IPS-20b (cell line): ENCODE data around the gene LYL1.

Experiments
- H3K27ac ChIP-seq: one replicate; pipeline ENCODE4 v1.5.1; 2013; ENCODE audit warnings: low read length
- H3K27me3 ChIP-seq: 2 replicates; pipeline ENCODE4 v1.6.1; 2013; ENCODE audit warnings: mild to moderate bottlenecking, low read length, inconsistent platforms; ENCODE audit not compliant: insufficient read depth
- H3K36me3 ChIP-seq: 2 replicates; pipeline ENCODE4 v1.6.1; 2013; ENCODE audit warnings: low read depth, mild to moderate bottlenecking, inconsistent platforms, low read length, moderate library complexity; ENCODE audit not compliant: insufficient read depth
- H3K4me1 ChIP-seq: 2 replicates; pipeline ENCODE4 v1.6.1; 2013; ENCODE audit warnings: mild to moderate bottlenecking, control low read depth, inconsistent platforms, low read length, moderate library complexity; ENCODE audit not compliant: insufficient read depth
- H3K4me3 ChIP-seq: 2 replicates; pipeline ENCODE4 v1.5.1; 2013; ENCODE audit warnings: mild to moderate bottlenecking, low read length, inconsistent platforms
- H3K9ac ChIP-seq: 2 replicates; pipeline ENCODE4 v1.6.1; 2013; ENCODE audit warnings: low read depth, mild to moderate bottlenecking, inconsistent platforms, low read length, moderate library complexity
- H3K9me3 ChIP-seq: 2 replicates; pipeline ENCODE4 v1.6.1; 2013; ENCODE audit warnings: mild to moderate bottlenecking, low read depth, low read length, inconsistent platforms; ENCODE audit not compliant: insufficient read depth

Gene LYL1

GRCh38 chr19:13138171-13138915 is 35.7 kb upstream of the LYL1 start:
- Histone ChIP-seq H3K36me3 (peaks cover 54% of the 10 kb centered on the region), H3K27me3 (no peaks in the 10 kb centered on the region), H3K9me3 (no peaks in the 10 kb centered on the region), H3K4me3 (no peak overlapping the region), H3K27ac (no peak overlapping the region), H3K4me1 (no peaks in the 10 kb centered on the region), H3K9ac (no peak overlapping the region)

- Histone ChIP-seq H3K27ac (no peak overlapping the region), H3K36me3 (peaks cover 55% of the 10 kb centered on the region), H3K27me3 (no peaks in the 10 kb centered on the region), H3K9me3 (no peaks in the 10 kb centered on the region), H3K4me3 (no peak overlapping the region), H3K9ac (no peak overlapping the region), H3K4me1 (no peaks in the 10 kb centered on the region)
These were observed 34.7 kb upstream of the LYL1 start for GRCh38 chr19:13137290-13137794.

GRCh38 chr19:13135068-13136062 is 32.7 kb upstream of the LYL1 start:
- H3K36me3 ChIP-seq, result peaks cover 55% of the 10 kb centered on the region
- H3K27ac ChIP-seq, result no peak overlapping the region

GRCh38 chr19:13134626-13135025 is 32.0 kb upstream of the LYL1 start:
- Histone ChIP-seq H3K4me3 (no peak overlapping the region), H3K27ac (no peak overlapping the region), H3K27me3 (no peaks in the 10 kb centered on the region), H3K4me1 (no peaks in the 10 kb centered on the region), H3K36me3 (peaks cover 55% of the 10 kb centered on the region), H3K9me3 (no peaks in the 10 kb centered on the region), H3K9ac (no peak overlapping the region)

More at GRCh38 chr19:13135068-13136062, 32.7 kb upstream of the LYL1 start:
- Histone ChIP-seq H3K9me3 (no peaks in the 10 kb centered on the region), H3K27me3 (no peaks in the 10 kb centered on the region), H3K4me1 (no peaks in the 10 kb centered on the region), H3K4me3 (no peak overlapping the region), H3K9ac (no peak overlapping the region)

- no peak overlapping the region for H3K4me3 ChIP-seq
- no peaks in the 10 kb centered on the region for H3K27me3 ChIP-seq
- H3K9me3 ChIP-seq, result no peaks in the 10 kb centered on the region; the same call in 1 of the 2 replicates
- H3K36me3 ChIP-seq, result peaks cover 48% of the 10 kb centered on the region
- no peak overlapping the region for H3K27ac ChIP-seq
- H3K4me1 ChIP-seq, result no peaks in the 10 kb centered on the region
- H3K9ac ChIP-seq, result no peak overlapping the region
These were observed 30.7 kb upstream of the LYL1 start for GRCh38 chr19:13133241-13133870.

- Histone ChIP-seq H3K27ac (no peak overlapping the region), H3K27me3 (no peaks in the 10 kb centered on the region), H3K4me3 (no peak overlapping the region), H3K4me1 (no peaks in the 10 kb centered on the region), H3K9me3 (no peaks in the 10 kb centered on the region; the same call in 1 of the 2 replicates), H3K36me3 (peaks cover 41% of the 10 kb centered on the region), H3K9ac (no peak overlapping the region)
These were observed 30.0 kb upstream of the LYL1 start for GRCh38 chr19:13132471-13133180.

- H3K4me3 ChIP-seq, result no peak overlapping the region
- no peaks in the 10 kb centered on the region; the same call in 1 of the 2 replicates for H3K9me3 ChIP-seq
- H3K4me1 ChIP-seq, result no peaks in the 10 kb centered on the region
- no peak overlapping the region for H3K27ac ChIP-seq
- H3K27me3 ChIP-seq, result no peaks in the 10 kb centered on the region
- H3K36me3 ChIP-seq, result peaks cover 34% of the 10 kb centered on the region
- no peak overlapping the region for H3K9ac ChIP-seq
These were observed 28.3 kb upstream of the LYL1 start for GRCh38 chr19:13130886-13131490.

- no peak overlapping the region for H3K4me3 ChIP-seq
- H3K4me1 ChIP-seq, result no peaks in the 10 kb centered on the region
- H3K36me3 ChIP-seq, result peaks cover 18% of the 10 kb centered on the region; the same call in 1 of the 2 replicates
- no peaks in the 10 kb centered on the region; the same call in 1 of the 2 replicates for H3K9me3 ChIP-seq
- H3K27ac ChIP-seq, result no peak overlapping the region
- H3K9ac ChIP-seq, result no peak overlapping the region
- H3K27me3 ChIP-seq, result no peaks in the 10 kb centered on the region
These were observed 26.7 kb upstream of the LYL1 start for GRCh38 chr19:13129384-13129783.

- no peak overlapping the region for H3K9ac ChIP-seq
- H3K9me3 ChIP-seq, result no peaks in the 10 kb centered on the region; the same call in 1 of the 2 replicates
- no peaks in the 10 kb centered on the region for H3K4me1 ChIP-seq
- no peak overlapping the region for H3K4me3 ChIP-seq
- no peak overlapping the region for H3K27ac ChIP-seq
- no peaks in the 10 kb centered on the region for H3K27me3 ChIP-seq
- peaks cover 16% of the 10 kb centered on the region; the same call in 1 of the 2 replicates for H3K36me3 ChIP-seq
These were observed 25.9 kb upstream of the LYL1 start for GRCh38 chr19:13128583-13128982.

- Histone ChIP-seq H3K27me3 (no peaks in the 10 kb centered on the region), H3K4me3 (no peak overlapping the region), H3K9ac (no peak overlapping the region), H3K36me3 (peaks cover 13% of the 10 kb centered on the region; the same call in 1 of the 2 replicates), H3K27ac (no peak overlapping the region), H3K4me1 (no peaks in the 10 kb centered on the region), H3K9me3 (no peaks in the 10 kb centered on the region; the same call in 1 of the 2 replicates)
These were observed 25.3 kb upstream of the LYL1 start for GRCh38 chr19:13127811-13128575.
